HG03571 (cell line): ENCODE data around the gene KRT84.

Experiments used
- ATAC-seq: cut with Tn5 transposase; IDR thresholded peaks from one replicate; pipeline ENCODE4 v1.9.1; 2021; ENCODE audit not compliant: unreplicated experiment

The KRT84 gene

DNA sequence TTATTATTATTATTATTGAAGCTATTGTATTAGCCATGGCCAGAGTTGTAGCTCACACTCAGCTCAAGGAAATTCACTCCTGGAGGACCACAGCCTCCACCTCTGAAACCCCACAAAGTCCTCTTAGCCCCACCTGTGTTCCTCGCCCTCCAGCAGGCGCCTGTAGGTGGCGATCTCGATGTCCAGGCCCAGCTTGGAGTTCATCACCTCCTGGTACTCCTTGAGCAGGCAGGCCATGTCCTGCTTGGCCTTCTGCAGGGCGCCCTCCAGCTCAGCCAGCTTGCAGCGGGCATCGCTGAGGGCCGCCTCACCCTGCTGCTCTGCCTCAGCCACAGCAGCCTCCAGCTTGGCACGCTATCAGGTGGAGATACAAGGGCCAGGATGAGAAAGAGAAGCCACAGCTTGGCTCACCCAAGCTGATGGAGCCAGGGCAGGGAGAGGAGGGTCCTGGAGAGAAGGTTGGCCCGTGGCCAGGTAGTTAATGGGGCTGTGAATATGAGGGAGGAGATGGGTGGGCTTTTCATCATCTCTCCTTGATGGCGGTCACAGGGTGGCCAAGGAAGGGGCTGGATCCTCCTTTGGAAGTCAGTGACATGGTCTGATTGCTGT lies 23.2 kb downstream of the KRT84 start:
- no peak for ATAC-seq

DNA sequence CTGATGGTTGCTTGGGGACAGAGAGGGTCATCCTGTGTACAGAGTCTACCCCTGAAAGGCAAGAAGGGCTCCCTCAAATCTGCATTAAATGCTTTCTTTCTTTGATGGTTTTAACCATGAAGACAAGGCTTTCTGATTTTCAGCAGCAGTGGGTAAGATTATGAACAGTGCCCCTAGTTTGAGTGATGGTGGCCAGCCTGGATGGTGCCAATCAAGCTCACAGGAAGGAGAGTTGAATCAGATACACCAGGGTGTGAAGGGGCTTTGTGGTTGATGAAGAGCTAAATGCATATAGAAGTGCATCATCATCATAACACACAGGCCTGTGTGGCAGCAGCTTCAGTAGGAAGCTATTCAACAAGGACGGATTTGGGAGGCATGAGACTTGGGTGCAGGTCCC lies 23.9 kb downstream of the KRT84 start:
- no peak for ATAC-seq

DNA sequence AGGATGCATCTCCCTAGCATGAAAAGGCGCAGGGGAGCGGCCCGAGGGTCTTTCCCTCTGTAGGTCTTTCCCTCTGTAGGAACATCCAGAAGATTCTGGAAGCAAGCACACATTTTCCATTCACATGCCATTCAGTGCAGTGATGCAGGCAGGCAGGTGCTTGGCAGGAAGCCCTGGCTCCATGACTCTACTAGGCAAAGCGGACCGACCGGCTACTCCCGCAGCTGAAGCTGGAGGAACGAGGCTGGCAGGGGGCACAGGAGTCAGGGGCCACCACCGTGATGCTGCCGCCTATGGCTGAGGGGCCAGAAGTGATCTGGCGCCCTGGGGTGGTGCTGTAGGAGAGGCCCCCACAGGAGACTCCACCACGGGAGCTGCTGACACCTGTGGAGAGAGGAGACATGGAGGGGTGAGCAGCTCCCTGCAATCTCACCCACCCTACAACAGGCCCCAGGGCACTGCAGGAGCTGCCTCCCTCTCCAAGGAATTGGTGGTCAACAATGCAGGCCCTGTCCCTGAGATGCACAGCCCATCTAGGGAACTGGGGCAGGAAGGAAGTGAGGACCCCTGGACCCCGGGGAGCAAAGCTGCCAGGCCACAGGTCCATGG lies 24.7 kb downstream of the KRT84 start:
- ATAC-seq, result no peak

DNA sequence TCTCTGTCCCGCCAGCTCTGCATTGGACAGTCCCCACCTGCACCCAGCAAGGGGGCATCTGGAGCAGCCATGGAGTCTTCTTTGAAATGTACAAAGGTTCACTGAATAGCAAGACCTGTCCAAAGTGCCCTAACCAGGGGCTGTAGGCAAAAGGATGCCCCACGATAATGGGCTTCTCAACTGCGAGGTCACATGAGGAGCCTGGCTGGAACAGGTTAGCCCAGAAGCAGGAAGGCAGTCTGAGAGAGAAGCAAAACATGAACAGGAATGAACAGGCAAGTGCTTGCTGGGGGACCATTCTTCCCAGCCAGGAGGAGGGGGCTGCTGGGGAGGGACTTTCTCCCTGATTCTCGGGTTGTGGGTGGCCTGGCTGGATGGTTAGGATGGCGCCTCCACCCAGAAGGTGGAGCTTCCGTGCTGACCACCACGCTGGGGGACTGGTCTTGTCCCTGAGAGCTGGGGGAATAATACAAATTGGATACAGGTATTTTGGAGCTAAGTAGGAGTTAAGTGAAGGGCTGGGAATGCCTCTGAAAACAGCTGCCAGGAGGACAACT lies 25.3 kb downstream of the KRT84 start:
- no peak for ATAC-seq

DNA sequence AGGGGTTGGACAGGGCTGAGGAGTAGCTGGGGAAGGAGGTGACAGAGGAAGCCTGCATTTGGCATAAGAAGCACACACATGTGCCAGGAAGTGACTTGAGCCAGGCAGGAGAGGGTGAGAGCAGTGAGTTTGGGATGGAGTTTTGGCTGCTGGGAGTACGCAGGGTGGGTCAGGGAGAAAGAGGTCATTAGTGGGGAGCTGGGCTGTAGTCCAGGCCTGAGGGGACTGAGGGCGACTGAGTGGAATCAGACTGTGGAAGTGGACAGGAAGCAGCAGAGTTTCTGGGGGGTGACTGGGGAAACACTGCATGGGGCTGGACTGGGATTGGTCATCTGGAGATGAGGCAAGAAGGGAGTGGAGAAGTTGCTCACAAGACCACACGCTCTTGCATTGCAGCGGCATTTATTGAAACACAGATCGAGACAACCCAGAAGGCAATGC lies 25.8 kb downstream of the KRT84 start:
- ATAC-seq, result no peak

DNA sequence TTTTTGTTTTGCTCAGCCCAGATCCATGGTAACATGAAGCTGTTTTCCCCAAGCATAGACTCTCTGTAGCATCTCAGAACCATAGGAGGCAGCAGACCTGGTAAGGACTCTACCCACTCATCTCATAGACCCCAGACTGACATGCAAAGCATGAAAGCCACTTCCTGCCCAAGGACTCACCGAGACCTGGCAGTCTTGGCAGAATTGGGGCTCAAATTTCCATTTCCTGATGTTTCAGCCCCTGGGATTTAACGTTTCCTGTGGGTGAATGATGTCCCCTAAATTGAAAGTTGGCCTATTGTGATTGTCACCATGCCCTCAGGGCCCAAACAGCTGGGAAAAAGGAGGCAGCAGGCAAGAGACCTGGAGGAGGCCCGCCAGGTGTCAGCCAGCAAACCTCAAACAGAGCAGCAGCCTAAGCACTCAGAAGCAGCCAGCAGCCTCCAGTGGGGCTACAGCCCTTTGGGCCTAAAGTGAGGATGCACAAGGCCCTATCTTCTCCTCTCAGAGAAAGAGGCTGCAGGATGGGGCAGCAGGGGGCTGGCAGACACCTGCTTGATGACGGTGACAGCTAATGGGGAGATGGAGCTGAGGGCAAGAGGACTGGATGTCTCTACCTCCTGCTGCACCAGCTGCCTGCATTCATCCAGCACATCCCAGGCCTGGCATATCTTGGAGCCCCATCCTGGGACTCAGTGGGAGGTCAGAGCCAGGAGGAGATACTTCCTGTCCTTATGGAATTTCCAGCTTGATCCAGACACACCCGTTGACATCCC lies 26.7 kb downstream of the KRT84 start:
- peak; percentile 90 for ATAC-seq

DNA sequence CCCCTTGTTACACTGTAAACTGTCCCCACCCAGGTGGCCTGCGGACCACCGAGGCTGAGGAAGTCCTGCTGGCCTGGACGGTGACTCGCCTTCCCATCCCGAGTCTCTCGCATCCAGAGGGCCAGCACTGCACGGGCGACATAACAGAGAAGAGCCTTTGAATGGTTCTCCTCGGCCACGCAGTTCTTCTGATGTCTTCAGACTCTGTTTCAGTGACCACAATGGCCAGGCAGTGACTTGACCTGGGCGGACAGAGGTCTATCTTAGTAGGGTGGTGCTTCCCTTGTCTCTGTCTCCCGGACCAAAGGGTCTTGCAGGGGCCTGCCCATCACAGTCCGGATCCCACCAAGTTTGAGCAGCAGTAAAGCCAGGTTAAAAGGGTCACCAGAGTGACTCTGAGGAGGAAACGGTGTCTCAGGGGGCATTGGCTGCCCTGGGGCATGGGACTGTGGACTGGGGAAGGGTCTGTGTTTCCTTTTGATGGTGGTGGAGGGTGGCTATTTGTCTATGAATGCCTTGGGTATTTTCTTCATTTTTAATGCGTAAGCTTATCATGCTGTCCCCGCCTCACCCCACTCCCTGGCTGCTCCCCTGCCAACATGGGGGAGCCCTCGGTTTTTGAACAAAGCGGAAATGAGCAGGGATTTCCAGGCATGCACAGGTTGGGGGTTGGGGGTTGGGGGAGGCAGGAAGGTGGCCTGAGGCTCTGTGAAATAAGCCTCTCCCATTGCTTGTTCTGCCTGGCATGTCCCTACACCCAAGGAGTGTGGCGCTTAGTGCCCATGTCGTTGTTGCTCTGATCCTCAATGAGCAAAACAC lies 28.5 kb downstream of the KRT84 start:
- no peak for ATAC-seq

DNA sequence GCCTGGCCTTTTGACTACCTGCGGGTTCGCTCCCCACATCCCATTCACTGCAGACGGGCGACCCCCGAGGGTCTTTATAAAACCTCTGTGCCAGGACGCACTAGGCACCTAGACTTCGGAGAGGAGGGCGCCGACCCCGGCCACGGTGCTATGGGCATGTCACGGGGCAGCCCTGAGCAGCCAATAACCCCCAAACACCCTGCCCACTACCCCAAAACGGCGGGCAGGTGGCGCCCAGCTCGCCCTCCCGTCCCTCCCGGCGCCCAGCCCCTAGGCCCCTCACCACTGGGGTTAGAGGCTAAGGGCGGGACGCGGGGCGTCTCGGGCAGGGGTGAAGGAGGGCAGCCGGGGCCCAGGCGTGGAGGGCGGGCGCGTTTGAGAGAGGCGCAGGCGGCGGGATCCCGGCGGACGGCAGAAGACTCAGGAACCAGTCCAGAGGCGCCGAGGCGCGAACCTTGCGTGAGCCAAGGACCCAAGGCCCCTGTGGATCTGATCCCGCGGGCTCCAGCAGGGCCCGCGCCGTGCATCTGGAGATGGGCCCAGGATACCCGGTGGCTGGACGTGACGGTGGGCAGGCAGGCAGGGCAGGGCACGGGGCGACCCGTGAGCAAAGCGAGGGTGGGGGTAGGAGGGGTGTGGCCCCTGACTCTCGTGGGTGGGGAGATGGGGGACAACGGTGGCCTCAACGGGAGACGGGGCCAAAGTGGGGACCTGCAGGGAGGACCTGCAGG lies 29.3 kb downstream of the KRT84 start:
- ATAC-seq, result no peak

DNA sequence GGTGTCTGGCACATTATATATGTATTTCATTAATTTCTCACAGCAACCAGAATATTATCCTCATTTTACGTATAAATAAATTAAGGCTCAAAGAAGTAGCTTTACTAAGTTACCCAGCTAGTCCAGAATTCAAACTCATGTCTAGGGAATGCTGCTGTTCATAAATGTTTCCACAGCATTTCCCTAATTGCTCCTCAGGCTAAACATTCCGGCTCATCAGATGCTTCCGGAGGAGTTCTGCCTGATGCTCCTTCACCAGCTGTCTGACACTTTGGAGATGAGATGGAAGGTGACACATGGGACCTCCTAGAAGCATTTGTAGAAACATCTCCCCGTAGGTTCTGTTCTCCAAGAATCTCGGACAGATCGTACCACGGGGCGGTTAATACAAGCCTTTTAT lies 30.3 kb downstream of the KRT84 start:
- no peak for ATAC-seq

DNA sequence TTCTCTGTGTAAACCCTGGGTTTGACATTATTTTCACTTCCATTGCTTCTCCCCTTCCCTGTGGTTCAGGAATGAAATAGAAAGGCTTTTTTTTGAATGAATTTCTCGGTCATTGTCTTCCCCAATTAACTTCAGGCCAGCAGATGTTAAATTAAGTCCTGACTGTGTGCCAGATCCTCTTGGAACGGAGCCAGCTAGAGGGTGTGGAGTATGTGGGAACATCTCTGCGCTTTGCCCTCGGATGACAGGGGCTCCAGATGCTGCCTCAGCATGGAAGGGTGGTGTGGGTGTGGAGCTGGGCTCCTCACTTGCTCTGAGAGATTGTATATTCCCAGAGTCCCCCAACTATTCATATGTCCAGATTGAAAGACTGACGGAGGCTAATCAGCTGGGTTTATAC lies 31.3 kb downstream of the KRT84 start:
- ATAC-seq, result no peak

DNA sequence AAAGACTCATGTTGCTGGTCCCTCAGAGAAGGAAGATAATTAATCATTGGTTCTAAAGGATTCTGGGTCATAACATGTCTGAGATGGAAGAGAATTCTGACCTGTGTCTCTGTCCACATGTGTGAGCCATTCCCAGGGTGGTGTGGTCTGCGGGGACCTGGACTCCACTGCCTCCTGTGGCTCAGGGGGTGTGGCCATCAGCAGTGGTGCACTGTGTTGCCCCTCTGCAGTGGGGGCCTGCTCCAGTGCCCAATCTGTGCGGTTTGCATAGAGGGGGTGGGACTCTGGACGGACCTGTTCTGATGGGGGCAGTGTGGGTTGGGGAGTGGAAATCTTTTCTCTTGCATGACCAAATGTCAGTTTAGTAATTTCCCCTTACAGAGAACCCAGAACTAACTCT lies 31.7 kb downstream of the KRT84 start:
- no peak for ATAC-seq

DNA sequence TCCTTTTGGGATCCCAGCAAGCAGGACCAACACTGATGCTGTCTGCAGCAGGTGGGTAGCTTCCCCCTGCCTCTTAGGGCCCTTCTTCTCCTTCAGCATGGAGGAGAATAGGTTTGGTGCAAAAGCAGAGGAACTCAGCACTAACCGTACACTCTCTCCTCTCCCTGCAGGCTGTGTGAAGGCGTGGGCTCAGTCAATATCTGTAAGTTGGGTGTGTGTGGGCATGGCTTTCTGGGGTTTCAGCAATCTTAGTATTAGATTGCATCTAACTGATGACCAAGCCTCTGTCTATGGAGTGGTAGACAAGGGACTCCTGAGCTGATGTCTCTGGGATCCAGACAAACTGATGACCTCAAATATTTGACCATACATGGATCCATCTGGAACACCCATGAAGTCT lies 32.5 kb downstream of the KRT84 start:
- ATAC-seq, result no peak

DNA sequence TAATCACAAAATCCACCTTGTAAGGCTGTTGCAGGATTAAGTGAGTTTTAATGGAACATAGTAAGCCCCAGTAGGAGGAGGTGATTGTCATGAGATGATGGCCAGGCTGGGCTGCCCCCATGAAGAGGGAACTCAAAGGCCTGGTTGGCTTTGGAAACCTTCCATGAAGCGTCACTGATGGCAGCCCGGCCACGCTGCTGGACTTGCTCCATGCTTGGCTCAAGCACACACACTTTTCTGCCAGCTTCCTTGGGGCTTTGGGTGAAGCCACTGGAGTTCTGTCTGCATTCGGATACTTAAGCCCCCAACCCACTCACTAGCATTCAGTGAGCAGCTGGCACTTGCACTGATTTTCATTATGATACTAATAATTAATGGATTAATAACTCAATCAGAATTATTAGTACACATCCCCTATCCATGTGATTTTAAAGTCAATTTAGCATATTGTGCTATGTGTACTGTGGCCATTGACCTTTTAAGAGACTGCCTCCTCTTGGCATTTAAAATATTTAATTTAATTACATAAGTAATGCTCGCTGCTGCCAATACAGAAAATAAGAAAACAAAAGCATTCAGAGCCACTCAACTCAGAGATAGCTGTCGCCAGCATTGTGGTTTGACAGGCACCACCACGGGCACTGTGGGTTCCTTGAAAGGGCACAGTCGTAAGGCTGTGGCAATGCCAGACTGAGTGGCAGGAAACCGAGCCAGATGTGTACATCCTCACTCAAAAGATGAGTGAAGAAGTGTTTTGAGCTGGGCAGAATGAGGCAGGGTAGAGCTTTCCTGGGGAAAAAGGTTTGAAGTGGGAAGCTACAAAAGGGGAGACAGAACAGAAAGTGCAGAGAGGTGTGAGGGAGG lies 34.0 kb downstream of the KRT84 start:
- ATAC-seq, result no peak

DNA sequence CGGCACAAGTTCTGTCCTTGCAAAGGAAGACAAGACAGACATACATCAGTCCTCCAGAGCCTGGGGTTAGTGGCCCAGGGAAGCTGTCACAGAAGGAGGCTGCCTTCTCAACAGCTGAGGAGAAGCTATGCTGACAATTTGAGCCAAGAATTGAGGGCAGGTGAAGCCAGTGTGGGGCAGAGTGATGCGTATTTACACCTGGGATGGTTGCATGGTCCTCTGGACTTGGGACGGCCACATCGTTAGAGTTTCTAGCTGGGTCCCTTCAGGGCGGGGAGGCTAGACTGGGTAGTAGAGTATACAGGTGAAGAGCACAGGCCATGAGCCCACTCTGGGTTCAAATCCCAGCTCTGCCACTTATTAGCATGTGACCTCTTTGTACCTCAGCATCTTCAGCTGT lies 34.7 kb downstream of the KRT84 start:
- ATAC-seq, result no peak

DNA sequence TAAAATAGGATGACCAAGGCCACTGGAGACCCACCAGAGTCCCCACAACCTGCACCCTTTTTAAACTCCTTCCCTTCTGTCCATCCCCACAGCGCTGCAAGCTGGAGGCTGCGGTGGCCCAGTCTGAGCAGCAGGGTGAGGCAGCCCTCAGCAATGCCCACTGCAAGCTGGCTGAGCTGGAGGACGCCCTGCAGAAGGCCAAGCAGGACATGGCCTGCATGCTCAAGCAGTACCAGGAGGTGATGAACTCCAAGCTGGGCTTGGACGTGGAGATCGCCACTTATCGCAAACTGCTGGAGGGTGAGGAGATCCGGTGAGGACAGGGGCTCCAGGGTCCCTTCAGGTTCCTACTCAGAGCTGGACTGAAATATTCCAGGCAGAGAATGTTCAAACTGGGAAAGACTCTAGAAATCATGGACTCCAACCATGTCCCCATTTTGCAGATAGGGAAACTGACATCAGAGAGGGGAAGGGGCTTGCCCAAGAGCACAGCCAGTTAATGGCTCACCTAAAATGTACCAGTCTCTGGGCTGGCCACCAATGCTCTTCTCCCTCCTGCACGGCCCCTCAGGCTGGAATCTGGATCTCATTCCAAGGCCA lies 35.3 kb downstream of the KRT84 start:
- no peak for ATAC-seq

DNA sequence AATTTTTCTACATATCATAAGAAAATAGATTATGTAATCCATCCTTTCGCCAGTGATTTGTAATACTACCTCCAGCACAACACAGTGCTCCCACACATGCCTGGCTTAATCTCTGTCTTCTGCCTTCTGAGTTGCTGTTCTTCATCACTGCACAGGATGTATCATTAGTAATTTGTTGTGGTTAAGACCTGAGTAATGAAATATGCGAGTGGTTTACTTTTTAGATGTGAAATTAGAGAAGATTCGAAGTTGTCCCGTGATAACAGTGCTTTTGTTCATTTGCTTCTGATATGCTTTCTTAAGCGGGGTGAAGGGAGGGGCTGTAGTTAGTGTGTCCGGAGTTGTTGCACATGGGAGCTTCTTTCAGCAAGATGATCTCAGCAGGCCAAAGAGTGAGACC lies 36.3 kb downstream of the KRT84 start:
- ATAC-seq, result no peak

DNA sequence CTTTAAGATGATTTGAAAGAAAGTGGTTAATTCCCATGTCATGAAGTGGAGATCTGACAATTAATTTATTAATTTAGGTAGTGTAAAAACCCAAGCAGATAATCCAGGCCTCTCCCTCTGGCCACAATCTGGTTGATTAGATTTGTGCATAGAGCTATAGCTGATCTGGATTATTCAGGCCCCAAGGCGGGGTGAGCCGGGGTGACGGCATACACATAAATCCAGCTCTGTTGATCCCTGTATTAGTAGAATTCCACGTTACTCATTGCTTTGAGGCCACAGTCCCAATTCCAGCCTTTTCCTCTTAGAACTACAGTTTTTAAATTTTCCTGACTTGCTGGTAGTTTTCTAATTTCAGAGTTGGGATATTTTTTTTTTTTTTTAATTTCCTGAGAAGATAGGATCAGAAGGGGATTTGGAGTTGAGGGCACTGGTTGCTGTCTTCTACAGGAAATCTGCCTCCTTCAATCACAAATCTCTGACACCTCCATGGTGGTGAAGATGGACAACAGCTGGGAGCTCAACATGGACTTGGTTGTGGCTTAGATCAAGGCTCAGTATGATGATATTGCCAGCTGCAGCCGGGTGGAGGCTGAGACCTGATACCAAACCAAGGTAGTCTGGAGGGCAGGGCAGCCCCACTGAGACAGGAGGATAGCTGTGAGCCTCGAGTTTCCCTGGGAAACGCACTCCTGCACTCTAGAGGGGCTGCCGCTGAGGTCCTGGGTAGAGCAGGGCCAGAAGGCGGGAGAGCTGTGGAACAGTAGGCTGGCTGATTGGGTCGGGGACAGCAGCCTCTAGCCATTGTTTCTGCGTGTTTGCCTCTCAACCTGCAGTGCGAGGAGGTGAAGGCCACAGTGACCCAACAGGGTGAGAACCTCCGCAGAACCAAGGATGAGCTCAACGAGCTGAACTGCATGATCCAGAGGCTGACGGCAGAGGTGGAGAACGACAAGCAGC lies 37.6 kb downstream of the KRT84 start:
- no peak for ATAC-seq

DNA sequence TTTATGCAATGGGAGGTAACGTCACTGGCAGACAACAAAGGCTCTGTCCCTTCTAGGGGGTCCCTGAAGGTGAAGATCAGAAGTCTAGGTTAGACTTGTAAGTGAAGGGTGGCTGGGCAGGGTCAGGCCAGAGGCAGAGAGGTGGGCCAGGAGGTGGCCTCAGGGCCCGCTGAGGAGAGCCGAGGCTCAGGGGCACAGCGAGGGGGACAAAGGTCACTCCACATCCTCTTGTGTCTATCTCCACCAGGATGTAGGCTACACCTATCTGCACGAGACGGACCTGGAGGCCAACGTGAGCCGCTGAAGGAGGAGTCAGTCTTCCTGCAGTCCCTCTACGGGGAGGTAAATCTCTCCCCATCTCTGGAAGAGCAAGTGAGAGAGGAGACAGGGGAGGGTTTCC lies 38.4 kb downstream of the KRT84 start:
- ATAC-seq, result no peak
